ENCODE data around the gene FOXA3. TPM values are rescaled to one million over a fixed set of nuclear protein-coding genes. Genes with fewer than 3 reads are reported as not detected.

The FOXA3 gene
- total and polyA plus RNA-seq, 2 experiments from 2014 or later, result 11.1 to 17.5 TPM

DNA sequence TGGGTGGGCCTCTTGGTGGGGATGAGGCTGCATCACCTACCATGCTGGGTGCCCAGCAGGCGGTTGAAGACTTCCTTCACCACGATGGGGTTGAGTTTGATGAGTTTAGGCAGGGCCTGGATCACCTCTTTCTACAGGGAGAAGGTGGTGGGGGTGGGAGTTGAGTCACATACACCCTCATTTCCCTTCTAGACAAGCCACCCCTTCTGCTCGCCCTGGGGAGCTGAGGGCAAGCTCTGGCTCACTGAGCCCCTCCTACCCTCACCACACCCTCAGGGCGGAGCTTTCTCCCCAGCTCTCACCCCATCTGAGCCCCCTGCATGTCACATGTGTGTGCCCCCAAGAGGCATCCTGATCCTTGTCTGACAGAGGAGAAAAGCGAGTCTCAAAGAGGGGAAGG lies 41.4 kb upstream of the FOXA3 start (continued):
- no peak for TF ChIP-seq NANOG (IDR thresholded peaks at IDR 0.05; ENCODE audit: borderline replicate concordance)
- TF ChIP-seq EZH2 (IDR thresholded peaks at IDR 0.05; ENCODE audit: low read depth, unreplicated experiment), result no peak
- no peak for TF ChIP-seq ZNF114 (CRISPR knock-in tag; IDR thresholded peaks at IDR 0.05)

DNA sequence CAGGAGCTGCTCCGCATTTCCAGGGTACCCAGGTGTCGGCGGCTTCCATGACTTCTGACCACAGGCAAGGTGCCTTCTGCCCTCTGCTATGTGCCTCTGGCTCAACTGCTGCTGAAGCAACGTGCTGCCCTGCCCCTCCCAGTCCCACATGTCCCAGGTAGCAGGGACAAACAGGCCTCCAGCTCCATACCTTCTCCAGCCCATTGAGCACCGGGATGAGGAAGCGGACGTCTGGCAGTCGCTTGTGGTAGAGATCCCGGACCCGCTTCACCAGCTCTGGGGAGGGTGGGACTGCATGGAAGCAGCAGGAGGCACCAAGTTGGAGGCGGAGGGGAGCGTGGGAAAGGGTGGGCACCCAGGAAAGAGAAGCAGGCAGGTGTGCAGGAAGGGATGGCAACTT lies 40.9 kb upstream of the FOXA3 start:
- no peak overlapping the region for H3K4me3 Mint-ChIP-seq
- no peaks in the 10 kb centered on the region for H3K27me3 ChIP-seq (ENCODE audit: insufficient read depth)
- TF ChIP-seq ZNF331 (CRISPR knock-in tag; IDR thresholded peaks at IDR 0.05; ENCODE audit: low read depth) (no peak), CREB1 (CRISPR knock-in tag; IDR thresholded peaks at IDR 0.05; ENCODE audit: low read depth) (no peak), EZH2 (IDR thresholded peaks at IDR 0.05; ENCODE audit: low read depth, unreplicated experiment) (no peak), ZNF114 (CRISPR knock-in tag; IDR thresholded peaks at IDR 0.05) (no peak), STAT1 (IDR thresholded peaks at IDR 0.05; ENCODE audit: unreplicated experiment) (no peak), POLR2AphosphoS5 (IDR thresholded peaks at IDR 0.05; ENCODE audit: low read depth) (no peak), NANOG (IDR thresholded peaks at IDR 0.05; ENCODE audit: borderline replicate concordance) (no peak), JUNB (IDR thresholded peaks at IDR 0.05; ENCODE audit: unreplicated experiment) (no peak), EZH2phosphoT487 (IDR thresholded peaks at IDR 0.05; ENCODE audit: unreplicated experiment) (no peak)
- TF ChIP-seq, protein P1, sequence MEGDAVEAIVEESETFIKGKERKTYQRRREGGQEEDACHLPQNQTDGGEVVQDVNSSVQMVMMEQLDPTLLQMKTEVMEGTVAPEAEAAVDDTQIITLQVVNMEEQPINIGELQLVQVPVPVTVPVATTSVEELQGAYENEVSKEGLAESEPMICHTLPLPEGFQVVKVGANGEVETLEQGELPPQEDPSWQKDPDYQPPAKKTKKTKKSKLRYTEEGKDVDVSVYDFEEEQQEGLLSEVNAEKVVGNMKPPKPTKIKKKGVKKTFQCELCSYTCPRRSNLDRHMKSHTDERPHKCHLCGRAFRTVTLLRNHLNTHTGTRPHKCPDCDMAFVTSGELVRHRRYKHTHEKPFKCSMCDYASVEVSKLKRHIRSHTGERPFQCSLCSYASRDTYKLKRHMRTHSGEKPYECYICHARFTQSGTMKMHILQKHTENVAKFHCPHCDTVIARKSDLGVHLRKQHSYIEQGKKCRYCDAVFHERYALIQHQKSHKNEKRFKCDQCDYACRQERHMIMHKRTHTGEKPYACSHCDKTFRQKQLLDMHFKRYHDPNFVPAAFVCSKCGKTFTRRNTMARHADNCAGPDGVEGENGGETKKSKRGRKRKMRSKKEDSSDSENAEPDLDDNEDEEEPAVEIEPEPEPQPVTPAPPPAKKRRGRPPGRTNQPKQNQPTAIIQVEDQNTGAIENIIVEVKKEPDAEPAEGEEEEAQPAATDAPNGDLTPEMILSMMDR (conservative IDR thresholded peaks at IDR 0.05; ENCODE audit: low read depth in 2 of 2), result no peak
- TF ChIP-seq, protein P2, sequence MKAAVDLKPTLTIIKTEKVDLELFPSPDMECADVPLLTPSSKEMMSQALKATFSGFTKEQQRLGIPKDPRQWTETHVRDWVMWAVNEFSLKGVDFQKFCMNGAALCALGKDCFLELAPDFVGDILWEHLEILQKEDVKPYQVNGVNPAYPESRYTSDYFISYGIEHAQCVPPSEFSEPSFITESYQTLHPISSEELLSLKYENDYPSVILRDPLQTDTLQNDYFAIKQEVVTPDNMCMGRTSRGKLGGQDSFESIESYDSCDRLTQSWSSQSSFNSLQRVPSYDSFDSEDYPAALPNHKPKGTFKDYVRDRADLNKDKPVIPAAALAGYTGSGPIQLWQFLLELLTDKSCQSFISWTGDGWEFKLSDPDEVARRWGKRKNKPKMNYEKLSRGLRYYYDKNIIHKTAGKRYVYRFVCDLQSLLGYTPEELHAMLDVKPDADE (IDR thresholded peaks at IDR 0.05), result no peak
- TF ChIP-seq, protein P3, sequence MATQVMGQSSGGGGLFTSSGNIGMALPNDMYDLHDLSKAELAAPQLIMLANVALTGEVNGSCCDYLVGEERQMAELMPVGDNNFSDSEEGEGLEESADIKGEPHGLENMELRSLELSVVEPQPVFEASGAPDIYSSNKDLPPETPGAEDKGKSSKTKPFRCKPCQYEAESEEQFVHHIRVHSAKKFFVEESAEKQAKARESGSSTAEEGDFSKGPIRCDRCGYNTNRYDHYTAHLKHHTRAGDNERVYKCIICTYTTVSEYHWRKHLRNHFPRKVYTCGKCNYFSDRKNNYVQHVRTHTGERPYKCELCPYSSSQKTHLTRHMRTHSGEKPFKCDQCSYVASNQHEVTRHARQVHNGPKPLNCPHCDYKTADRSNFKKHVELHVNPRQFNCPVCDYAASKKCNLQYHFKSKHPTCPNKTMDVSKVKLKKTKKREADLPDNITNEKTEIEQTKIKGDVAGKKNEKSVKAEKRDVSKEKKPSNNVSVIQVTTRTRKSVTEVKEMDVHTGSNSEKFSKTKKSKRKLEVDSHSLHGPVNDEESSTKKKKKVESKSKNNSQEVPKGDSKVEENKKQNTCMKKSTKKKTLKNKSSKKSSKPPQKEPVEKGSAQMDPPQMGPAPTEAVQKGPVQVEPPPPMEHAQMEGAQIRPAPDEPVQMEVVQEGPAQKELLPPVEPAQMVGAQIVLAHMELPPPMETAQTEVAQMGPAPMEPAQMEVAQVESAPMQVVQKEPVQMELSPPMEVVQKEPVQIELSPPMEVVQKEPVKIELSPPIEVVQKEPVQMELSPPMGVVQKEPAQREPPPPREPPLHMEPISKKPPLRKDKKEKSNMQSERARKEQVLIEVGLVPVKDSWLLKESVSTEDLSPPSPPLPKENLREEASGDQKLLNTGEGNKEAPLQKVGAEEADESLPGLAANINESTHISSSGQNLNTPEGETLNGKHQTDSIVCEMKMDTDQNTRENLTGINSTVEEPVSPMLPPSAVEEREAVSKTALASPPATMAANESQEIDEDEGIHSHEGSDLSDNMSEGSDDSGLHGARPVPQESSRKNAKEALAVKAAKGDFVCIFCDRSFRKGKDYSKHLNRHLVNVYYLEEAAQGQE (IDR thresholded peaks at IDR 0.05; ENCODE audit: unreplicated experiment), result no peak
- TF ChIP-seq, protein P4, sequence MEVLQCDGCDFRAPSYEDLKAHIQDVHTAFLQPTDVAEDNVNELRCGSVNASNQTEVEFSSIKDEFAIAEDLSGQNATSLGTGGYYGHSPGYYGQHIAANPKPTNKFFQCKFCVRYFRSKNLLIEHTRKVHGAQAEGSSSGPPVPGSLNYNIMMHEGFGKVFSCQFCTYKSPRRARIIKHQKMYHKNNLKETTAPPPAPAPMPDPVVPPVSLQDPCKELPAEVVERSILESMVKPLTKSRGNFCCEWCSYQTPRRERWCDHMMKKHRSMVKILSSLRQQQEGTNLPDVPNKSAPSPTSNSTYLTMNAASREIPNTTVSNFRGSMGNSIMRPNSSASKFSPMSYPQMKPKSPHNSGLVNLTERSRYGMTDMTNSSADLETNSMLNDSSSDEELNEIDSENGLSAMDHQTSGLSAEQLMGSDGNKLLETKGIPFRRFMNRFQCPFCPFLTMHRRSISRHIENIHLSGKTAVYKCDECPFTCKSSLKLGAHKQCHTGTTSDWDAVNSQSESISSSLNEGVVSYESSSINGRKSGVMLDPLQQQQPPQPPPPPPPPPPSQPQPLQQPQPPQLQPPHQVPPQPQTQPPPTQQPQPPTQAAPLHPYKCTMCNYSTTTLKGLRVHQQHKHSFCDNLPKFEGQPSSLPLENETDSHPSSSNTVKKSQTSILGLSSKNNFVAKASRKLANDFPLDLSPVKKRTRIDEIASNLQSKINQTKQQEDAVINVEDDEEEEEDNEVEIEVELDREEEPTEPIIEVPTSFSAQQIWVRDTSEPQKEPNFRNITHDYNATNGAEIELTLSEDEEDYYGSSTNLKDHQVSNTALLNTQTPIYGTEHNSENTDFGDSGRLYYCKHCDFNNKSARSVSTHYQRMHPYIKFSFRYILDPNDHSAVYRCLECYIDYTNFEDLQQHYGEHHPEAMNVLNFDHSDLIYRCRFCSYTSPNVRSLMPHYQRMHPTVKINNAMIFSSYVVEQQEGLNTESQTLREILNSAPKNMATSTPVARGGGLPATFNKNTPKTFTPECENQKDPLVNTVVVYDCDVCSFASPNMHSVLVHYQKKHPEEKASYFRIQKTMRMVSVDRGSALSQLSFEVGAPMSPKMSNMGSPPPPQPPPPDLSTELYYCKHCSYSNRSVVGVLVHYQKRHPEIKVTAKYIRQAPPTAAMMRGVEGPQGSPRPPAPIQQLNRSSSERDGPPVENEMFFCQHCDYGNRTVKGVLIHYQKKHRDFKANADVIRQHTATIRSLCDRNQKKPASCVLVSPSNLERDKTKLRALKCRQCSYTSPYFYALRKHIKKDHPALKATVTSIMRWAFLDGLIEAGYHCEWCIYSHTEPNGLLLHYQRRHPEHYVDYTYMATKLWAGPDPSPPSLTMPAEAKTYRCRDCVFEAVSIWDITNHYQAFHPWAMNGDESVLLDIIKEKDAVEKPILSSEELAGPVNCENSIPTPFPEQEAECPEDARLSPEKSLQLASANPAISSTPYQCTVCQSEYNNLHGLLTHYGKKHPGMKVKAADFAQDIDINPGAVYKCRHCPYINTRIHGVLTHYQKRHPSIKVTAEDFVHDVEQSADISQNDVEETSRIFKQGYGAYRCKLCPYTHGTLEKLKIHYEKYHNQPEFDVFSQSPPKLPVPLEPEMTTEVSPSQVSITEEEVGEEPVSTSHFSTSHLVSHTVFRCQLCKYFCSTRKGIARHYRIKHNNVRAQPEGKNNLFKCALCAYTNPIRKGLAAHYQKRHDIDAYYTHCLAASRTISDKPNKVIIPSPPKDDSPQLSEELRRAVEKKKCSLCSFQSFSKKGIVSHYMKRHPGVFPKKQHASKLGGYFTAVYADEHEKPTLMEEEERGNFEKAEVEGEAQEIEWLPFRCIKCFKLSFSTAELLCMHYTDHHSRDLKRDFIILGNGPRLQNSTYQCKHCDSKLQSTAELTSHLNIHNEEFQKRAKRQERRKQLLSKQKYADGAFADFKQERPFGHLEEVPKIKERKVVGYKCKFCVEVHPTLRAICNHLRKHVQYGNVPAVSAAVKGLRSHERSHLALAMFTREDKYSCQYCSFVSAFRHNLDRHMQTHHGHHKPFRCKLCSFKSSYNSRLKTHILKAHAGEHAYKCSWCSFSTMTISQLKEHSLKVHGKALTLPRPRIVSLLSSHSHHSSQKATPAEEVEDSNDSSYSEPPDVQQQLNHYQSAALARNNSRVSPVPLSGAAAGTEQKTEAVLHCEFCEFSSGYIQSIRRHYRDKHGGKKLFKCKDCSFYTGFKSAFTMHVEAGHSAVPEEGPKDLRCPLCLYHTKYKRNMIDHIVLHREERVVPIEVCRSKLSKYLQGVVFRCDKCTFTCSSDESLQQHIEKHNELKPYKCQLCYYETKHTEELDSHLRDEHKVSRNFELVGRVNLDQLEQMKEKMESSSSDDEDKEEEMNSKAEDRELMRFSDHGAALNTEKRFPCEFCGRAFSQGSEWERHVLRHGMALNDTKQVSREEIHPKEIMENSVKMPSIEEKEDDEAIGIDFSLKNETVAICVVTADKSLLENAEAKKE (CRISPR knock-in tag; IDR thresholded peaks at IDR 0.05), result no peak
- H3K36me3 Mint-ChIP-seq (ENCODE audit: low read depth), result peaks cover 74% of the 10 kb centered on the region
- no peak overlapping the region for H3K27ac ChIP-seq (ENCODE audit: low read depth)
- ATAC-seq, result no peak
- H4K20me1 ChIP-seq (replicated peaks; ENCODE audit: insufficient read depth), result no peaks in the 10 kb centered on the region; the same call in none of the 2 replicates
- H3K9me3 Mint-ChIP-seq, result no peaks in the 10 kb centered on the region
- no peak overlapping the region for H3K4me3 ChIP-seq
- no peak overlapping the region for H2AFZ ChIP-seq
- H3K4me1 Mint-ChIP-seq, result peaks cover 26% of the 10 kb centered on the region
- H3F3A ChIP-seq (replicated peaks; ENCODE audit: low read depth), result peaks cover 18% of the 10 kb centered on the region; the same call in 1 of the 2 replicates
- no peak for DNase-seq (ENCODE audit: low spot score)
- H3K4me2 ChIP-seq, result no peak overlapping the region
- H3K79me2 ChIP-seq (replicated peaks; ENCODE audit: insufficient read depth), result no peaks in the 10 kb centered on the region
- no peak overlapping the region for H3K27ac Mint-ChIP-seq
- no peaks in the 10 kb centered on the region for H3K9me2 ChIP-seq (ENCODE audit: insufficient read depth)
- peaks cover 15% of the 10 kb centered on the region for H3K4me1 ChIP-seq (ENCODE audit: insufficient read depth)
- H3K27me3 Mint-ChIP-seq (ENCODE audit: insufficient read depth, low read depth, poor library complexity), result peaks cover 18% of the 10 kb centered on the region
- no peaks in the 10 kb centered on the region; the same call in 1 of the 2 replicates for H3K36me3 ChIP-seq (ENCODE audit: insufficient read depth)
